HG03575 (cell line): ENCODE measurements around the gene PIKFYVE.
A peak's percentile ranks its signal among the peaks of the same experiment; 100 is the strongest.
"Not testable (repeated sequence)": the region's sequence is repeated elsewhere in the genome, so short reads cannot be mapped to it uniquely, and the experiment has no call there.

Experiments
- ATAC-seq: cut with Tn5 transposase; IDR thresholded peaks from one replicate; pipeline ENCODE4 v1.9.1; 2021; ENCODE audit not compliant: unreplicated experiment, insufficient number of reproducible peaks, low FRiP score; ENCODE audit errors: extremely low read depth

The PIKFYVE gene

GRCh38 chr2:208265801-208266552 is at the start of gene PIKFYVE:
Gene PIKFYVE (plus strand): TSS chr2:208266255. CDS start chr2:208271520, 5,265 bp downstream.
- peak; percentile 68 for ATAC-seq

- not testable (repeated sequence) for ATAC-seq
Observed at GRCh38 chr2:208221873-208222272, 44.2 kb upstream of the PIKFYVE start.

- ATAC-seq = no peak
Observed at GRCh38 chr2:208222351-208222750, 43.7 kb upstream of the PIKFYVE start.

- ATAC-seq = no peak
Observed at GRCh38 chr2:208224802-208225201, 41.3 kb upstream of the PIKFYVE start.

DNA sequence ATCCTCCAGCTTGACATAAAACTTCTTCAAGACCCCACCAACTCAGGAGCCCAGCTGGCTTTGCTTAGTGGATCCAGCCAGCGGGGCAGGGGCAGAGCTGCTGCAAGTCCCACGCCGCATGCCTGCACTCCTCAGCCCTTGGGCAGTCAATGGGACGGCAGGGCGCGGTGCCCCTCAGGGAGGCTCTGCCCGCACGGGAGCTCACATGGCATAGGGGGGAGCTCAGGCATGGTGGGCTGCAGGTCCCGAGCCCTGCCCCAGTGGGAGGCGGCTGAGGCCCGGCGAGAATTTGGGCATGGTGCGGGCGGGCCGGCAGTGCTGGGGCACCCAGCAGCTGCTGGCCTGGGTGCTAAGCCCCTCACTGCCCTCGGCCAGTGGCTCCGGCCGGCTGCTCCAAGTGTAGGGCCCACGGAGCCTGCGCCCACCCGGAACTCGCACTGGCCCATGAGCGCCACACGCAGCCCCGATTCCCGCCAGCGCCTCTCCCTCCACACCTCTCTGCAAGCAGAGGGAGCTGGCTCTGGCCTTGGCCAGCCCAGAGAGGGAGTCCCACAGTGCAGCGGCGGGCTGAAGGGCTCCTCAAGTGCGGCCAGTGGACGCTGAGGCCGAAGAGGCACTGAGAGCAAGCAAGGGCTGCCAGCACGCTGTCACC is 38.3 kb upstream of the PIKFYVE start:
- ATAC-seq = no peak

GRCh38 chr2:208228476-208228875 is 37.6 kb upstream of the PIKFYVE start:
- ATAC-seq = no peak

DNA sequence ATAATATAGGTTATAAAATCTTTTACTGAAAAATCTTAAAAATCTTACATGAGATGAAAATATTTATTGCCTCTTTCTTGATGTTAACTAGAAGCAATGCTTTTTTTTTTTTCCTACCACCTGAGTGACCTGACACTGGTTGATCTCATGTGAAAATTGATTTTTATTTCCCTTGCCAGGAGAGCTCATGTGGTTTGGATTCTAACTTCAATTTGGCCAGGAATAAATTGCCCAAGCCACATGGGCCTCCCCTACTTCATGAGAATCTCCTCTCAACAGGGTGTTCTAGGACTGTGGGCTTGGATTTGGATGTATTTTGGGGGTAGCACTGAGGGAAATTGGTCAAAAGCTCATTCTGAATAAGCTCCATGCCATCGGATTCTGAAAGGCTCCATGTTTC is 31.3 kb upstream of the PIKFYVE start:
- no peak for ATAC-seq

DNA sequence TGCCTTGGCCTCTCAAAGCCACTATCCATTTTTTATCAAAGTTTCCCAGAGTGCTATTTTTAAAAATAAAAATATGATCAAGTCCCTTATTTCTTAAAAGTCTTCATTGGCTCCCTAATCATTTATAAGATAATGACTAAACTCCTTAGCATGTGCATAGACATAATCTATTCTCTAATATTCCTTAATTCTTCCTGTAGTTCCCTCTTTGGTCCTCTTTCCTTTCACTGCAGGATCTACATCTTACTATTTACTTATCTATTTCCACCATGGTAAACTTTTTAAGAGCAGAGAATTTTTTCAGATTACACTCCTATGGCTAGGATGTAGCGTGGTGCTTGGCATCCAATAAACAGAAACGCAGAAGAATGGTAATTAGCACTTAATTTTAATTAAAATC is 30.2 kb upstream of the PIKFYVE start:
- no peak for ATAC-seq

DNA sequence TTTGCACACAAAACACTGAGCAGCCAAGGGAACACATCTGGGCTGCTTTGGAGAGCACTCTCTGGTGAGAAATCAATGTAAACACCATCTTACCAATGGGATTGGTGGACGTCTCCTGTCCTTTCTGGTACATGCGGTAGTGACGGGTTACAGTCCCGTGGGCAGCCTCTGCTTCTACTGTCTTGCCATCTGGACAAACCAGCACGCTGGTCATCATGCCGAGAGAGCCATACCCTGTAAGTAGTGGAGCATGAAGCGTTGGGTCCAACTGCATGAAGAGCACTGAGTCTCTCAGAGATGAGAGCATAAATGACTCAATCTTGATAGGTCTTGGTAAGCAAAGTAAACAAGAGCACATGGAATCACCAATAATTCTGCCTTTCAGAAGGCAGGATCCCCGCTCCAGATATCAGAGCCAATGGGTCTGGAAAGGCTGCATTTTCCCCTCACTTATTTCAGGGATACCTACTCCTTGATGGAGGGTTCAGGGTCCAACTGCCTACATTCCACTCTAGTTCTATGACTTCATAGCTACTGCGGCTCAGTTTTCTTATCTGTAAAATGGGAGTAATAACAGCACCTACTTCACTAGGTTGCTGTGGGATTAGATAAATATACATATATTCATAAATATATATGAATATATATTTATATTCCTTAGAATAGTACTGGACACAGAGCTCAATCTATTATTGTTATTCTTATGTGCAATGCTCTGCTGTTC is 26.1 kb upstream of the PIKFYVE start:
- no peak for ATAC-seq

GRCh38 chr2:208240619-208241209 is 25.3 kb upstream of the PIKFYVE start:
- ATAC-seq = no peak

DNA sequence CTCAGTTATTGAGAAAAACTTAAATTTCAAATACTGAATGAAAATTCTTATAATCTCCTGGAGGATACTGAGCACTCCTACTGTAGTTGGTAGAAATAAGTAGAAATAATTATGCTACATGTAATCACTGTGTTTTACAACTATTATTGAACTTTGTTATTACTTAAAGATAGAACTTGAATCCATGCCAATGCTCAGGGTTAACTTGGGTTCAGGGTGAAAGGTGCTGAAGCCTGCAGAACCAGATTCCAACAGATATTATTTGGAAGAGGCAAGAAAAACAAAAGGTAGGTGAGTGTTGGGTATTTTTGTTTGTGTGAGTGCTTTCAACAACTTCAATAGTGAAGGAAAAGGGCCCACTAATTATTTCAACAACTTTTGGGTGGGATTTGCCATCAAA is 21.6 kb upstream of the PIKFYVE start:
- ATAC-seq = no peak

GRCh38 chr2:208245746-208246145 is 20.3 kb upstream of the PIKFYVE start:
- no peak for ATAC-seq

DNA sequence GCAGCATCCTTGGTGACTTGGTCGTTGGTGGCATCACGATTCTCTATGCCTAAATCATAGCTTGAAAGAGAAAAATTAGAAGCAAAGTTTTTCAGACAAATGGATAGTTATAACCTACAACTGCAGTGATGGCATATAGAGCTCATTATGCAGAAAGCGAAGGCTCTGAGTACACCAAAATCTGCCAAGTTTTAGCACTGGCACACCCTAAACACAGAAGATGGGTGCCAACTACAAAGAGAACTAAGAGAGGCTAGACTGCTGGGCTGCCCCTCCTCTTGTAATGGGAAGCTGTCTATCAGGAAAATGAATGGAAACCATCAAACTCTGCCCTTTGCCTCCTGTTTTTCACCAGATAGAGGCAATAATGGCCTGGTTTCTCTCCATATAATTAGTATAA is 17.5 kb upstream of the PIKFYVE start:
- ATAC-seq = no peak

DNA sequence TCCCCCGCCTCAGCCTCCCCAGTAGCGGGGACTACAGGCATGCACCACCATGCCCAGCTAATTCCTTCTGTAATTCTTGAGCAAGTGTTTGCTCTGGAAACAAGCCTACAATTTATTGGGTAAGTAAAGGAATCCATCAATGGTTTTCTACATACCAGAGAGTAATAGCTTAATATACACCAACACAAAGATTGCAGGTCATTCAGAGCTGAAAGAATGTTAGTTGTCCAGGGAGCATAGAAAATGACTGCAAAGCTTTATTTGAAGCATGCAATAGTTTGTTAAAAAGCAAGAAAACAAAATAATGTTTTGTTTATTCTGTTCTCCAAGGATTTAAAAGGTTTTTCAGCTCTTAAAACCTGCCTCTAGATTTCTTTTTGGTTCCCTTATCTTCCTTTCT is 16.8 kb upstream of the PIKFYVE start:
- ATAC-seq = no peak

DNA sequence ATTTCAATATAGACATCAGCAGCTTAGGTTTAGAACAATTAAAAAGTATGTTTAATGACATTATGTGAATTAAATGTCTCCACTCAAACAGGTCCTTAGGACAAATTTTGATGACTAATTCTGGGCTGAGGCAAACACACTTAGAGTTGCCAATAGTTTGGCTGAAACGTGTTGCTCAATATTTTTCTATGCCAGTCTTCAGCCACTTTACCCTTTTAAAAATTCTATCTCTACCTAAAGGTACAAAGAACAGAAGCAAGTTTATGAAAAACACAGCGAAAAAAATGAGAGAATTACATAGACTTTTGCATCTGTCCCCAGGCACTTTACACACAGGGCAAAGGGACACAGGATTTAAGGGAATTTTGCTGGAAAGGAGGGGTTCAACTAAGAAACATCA is 15.7 kb upstream of the PIKFYVE start:
- ATAC-seq = no peak

DNA sequence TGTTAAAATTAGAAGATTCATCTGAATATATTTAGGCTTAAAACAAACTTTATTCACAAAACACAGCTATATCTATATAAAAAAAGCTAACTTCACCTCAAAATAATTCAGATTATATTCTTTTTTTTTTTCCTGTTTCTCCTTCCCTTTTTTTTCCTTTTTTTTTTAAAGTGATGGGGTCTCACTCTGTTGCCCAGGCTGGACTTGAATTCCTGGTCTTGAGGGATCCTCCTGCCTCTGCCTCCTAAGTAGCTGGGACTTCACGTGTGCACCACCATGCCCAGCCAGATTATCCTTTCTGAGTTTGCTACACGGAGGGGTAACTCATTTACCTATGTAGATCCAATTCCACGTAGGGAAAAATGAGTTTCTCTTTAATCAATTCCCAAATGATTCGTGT is 15.0 kb upstream of the PIKFYVE start:
- ATAC-seq = no peak

- ATAC-seq = no peak
Observed at GRCh38 chr2:208252716-208253492, 13.2 kb upstream of the PIKFYVE start.

DNA sequence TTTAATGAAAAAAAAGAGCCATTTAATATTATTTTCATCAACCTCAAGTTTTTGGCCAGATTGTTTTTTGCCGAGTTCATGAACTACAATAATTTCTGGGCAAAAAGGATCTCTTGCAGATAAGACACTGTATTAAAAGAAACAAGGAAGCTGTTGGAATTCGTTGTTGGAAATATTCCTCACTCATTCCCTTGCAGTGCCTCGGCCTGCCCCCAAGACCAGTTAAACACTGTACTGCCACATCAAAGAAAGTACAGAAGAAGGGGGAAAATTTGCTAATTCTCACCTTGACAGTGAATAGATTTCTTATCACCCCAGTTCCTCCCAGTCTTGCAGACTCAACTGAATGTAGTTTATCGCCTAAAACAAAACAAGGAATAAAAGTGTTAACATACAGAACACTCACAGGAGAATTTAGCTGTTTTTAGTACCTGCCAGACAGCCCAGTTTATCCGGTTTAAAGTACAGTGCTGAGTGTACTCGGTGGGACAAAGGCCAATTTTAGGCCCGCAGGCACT is 12.4 kb upstream of the PIKFYVE start:
- ATAC-seq = no peak
